HL-60 (cell line): ENCODE measurements around the gene GANAB.

Experiments
- DNase-seq, 2 experiments: peaks; one replicate each; pipeline ENCODE4 v3.0.0-alpha.2; 2010 to 2020; ENCODE audit warnings: low read depth in 1 of 2, low spot score in 1 of 2
- H3K27ac ChIP-seq: fragments of 250-450 bp; sonication (Bioruptor Pico); replicated peaks from 2 replicates; pipeline ENCODE4 v1.5.1; 2020; ENCODE audit warnings: mild to moderate bottlenecking, moderate library complexity
- H3K27me3 ChIP-seq: fragments of 250-450 bp; sonication (Bioruptor Pico); 2 replicates; pipeline ENCODE4 v1.5.1; 2021; ENCODE audit warnings: mild to moderate bottlenecking, moderate library complexity; ENCODE audit not compliant: insufficient read depth, poor library complexity, severe bottlenecking
- H3K4me3 ChIP-seq: replicated peaks from 2 replicates; pipeline ENCODE4 v1.5.1; 2011; ENCODE audit warnings: mild to moderate bottlenecking, control low read depth, low read length; ENCODE audit not compliant: insufficient read depth
- CTCF ChIP-seq: IDR thresholded peaks from one replicate; pipeline ENCODE4 v1.5.1; 2011; ENCODE audit warnings: low read length, control low read depth, inconsistent platforms; ENCODE audit not compliant: insufficient read depth
- GABPA ChIP-seq: IDR thresholded peaks from 2 replicates; pipeline ENCODE4 v1.6.1; 2012; ENCODE audit warnings: low read depth
- POLR2AphosphoS5 ChIP-seq: IDR thresholded peaks from 2 replicates; pipeline ENCODE4 v1.6.1; 2012; ENCODE audit warnings: low read depth
- REST ChIP-seq: IDR thresholded peaks from 2 replicates; pipeline ENCODE4 v1.6.1; 2012; ENCODE audit warnings: low read depth; ENCODE audit not compliant: insufficient replicate concordance
- SPI1 ChIP-seq: IDR thresholded peaks from 2 replicates; pipeline ENCODE4 v1.6.1; 2012; ENCODE audit warnings: low read depth, mild to moderate bottlenecking, borderline replicate concordance

GANAB gene

GRCh38 chr11:62680825-62681240 is 34.4 kb upstream of the GANAB start:
- H3K27me3 ChIP-seq: no peaks in the 10 kb centered on the region
- DNase-seq: peak in 1 of 2 experiments; percentile 83
- no peak overlapping the region for H3K4me3 ChIP-seq
- TF ChIP-seq REST (no peak), SPI1 (no peak), GABPA (no peak), POLR2AphosphoS5 (no peak), CTCF (peak; percentile 78)
- H3K27ac ChIP-seq: peak overlapping the region; percentile 31

- H3K27me3 ChIP-seq: no peaks in the 10 kb centered on the region
- DNase-seq: peak; percentile 92
- TF ChIP-seq SPI1 (peak; percentile 94), POLR2AphosphoS5 (peak; percentile 74; the same call in 1 of the 2 replicates), GABPA (peak; percentile 84), CTCF (no peak), REST (peak; percentile 36)
- peak within 1 kb of the TSS; percentile 89 for H3K27ac ChIP-seq
- H3K4me3 ChIP-seq: peak within 1 kb of the TSS; percentile 100
These were observed 32.6 kb upstream of the GANAB start, which contains the start of gene UBXN1 for GRCh38 chr11:62678770-62679696. UBXN1 (minus strand) TSS chr11:62679073; CDS start chr11:62678923, 150 bp downstream.

- Histone ChIP-seq H3K27ac (peak overlapping the region; percentile 89), H3K4me3 (peak overlapping the region; percentile 100)
- no peak for TF ChIP-seq GABPA
- no peak; the same call in 1 of the 2 replicates for TF ChIP-seq SPI1
These were observed 32.0 kb upstream of the GANAB start for GRCh38 chr11:62678433-62678769.

GRCh38 chr11:62677714-62678113 is 31.3 kb upstream of the GANAB start:
- TF ChIP-seq CTCF (no peak), SPI1 (no peak), POLR2AphosphoS5 (no peak), GABPA (no peak), REST (no peak)
- Histone ChIP-seq H3K27me3 (no peaks in the 10 kb centered on the region), H3K4me3 (peak overlapping the region; percentile 100), H3K27ac (peak overlapping the region; percentile 89)
- DNase-seq: no peak

More at GRCh38 chr11:62678433-62678769, 32.0 kb upstream of the GANAB start:
- no peaks in the 10 kb centered on the region for H3K27me3 ChIP-seq
- DNase-seq: no peak
